Mononuclear cell (primary cell): ENCODE data around the gene PRRC2B. TPM values are rescaled to one million over a fixed set of nuclear protein-coding genes. Genes with fewer than 3 reads are reported as not detected.

ENCODE experiments used
- H3K27me3 ChIP-seq: 2 replicates; pipeline ENCODE4 v1.6.0; 2011; ENCODE audit warnings: low read length, control low read depth; ENCODE audit not compliant: insufficient read depth
- H3K4me1 ChIP-seq: 2 replicates; pipeline ENCODE4 v1.5.1; 2011; ENCODE audit warnings: mild to moderate bottlenecking, low read length, control low read depth; ENCODE audit not compliant: insufficient read depth
- H3K4me3 ChIP-seq: 2 replicates; pipeline ENCODE4 v1.5.1; 2011; ENCODE audit warnings: mild to moderate bottlenecking, low read length, moderate library complexity
- H3K9me3 ChIP-seq: 2 replicates; pipeline ENCODE4 v1.5.1; 2011; ENCODE audit warnings: low read depth, mild to moderate bottlenecking, control low read depth, low read length
- total RNA-seq: library from RNA; depleted of rRNA; stranded (reverse); fragments of >200 nt; gene quantifications from one replicate; pipeline ENCODE4 v1.2.3, GENCODE V29; 2012

PRRC2B gene
- total RNA-seq, 1 donor: 86.0 TPM

- Histone ChIP-seq H3K4me3 (no peak overlapping the region), H3K4me1 (peaks cover 17% of the 10 kb centered on the region), H3K27me3 (no peaks in the 10 kb centered on the region), H3K9me3 (no peaks in the 10 kb centered on the region)
Observed at GRCh38 chr9:131432597-131433301, 38.9 kb downstream of the PRRC2B start.

GRCh38 chr9:131433302-131433854 lies 39.5 kb downstream of the PRRC2B start:
- no peaks in the 10 kb centered on the region for H3K27me3 ChIP-seq
- no peaks in the 10 kb centered on the region for H3K9me3 ChIP-seq
- H3K4me3 ChIP-seq: no peak overlapping the region
- H3K4me1 ChIP-seq: peaks cover 15% of the 10 kb centered on the region

GRCh38 chr9:131434673-131435072 lies 40.8 kb downstream of the PRRC2B start:
- H3K4me3 ChIP-seq: no peak overlapping the region
- peaks cover 5% of the 10 kb centered on the region for H3K4me1 ChIP-seq
- H3K9me3 ChIP-seq: no peaks in the 10 kb centered on the region

GRCh38 chr9:131436376-131436775 lies 42.5 kb downstream of the PRRC2B start:
- Histone ChIP-seq H3K4me1 (peaks cover 8% of the 10 kb centered on the region), H3K9me3 (no peaks in the 10 kb centered on the region), H3K27me3 (no peaks in the 10 kb centered on the region), H3K4me3 (no peak overlapping the region)

More at GRCh38 chr9:131434673-131435072, 40.8 kb downstream of the PRRC2B start:
- H3K27me3 ChIP-seq: no peaks in the 10 kb centered on the region

- Histone ChIP-seq H3K4me3 (no peak overlapping the region), H3K4me1 (peaks cover 13% of the 10 kb centered on the region), H3K9me3 (no peaks in the 10 kb centered on the region), H3K27me3 (no peaks in the 10 kb centered on the region)
Observed at GRCh38 chr9:131436865-131437271, 43.0 kb downstream of the PRRC2B start.

- Histone ChIP-seq H3K4me3 (no peak overlapping the region), H3K9me3 (no peaks in the 10 kb centered on the region), H3K27me3 (no peaks in the 10 kb centered on the region), H3K4me1 (peaks cover 15% of the 10 kb centered on the region)
Observed at GRCh38 chr9:131438190-131438589, 44.3 kb downstream of the PRRC2B start.

- Histone ChIP-seq H3K27me3 (no peaks in the 10 kb centered on the region), H3K4me1 (peaks cover 15% of the 10 kb centered on the region), H3K9me3 (no peaks in the 10 kb centered on the region), H3K4me3 (no peak overlapping the region)
Observed at GRCh38 chr9:131439224-131439623, 45.3 kb downstream of the PRRC2B start.

GRCh38 chr9:131441441-131441840 lies 47.6 kb downstream of the PRRC2B start:
- Histone ChIP-seq H3K9me3 (no peaks in the 10 kb centered on the region), H3K4me1 (peaks cover 15% of the 10 kb centered on the region)

GRCh38 chr9:131442351-131442750 lies 48.5 kb downstream of the PRRC2B start:
- no peaks in the 10 kb centered on the region for H3K9me3 ChIP-seq

More at GRCh38 chr9:131441441-131441840, 47.6 kb downstream of the PRRC2B start:
- no peak overlapping the region for H3K4me3 ChIP-seq
- H3K27me3 ChIP-seq: no peaks in the 10 kb centered on the region

GRCh38 chr9:131443648-131444047 lies 49.8 kb downstream of the PRRC2B start:
- H3K4me3 ChIP-seq: no peak overlapping the region

More at GRCh38 chr9:131442351-131442750, 48.5 kb downstream of the PRRC2B start:
- H3K4me3 ChIP-seq: no peak overlapping the region
- peaks cover 15% of the 10 kb centered on the region for H3K4me1 ChIP-seq
- H3K27me3 ChIP-seq: no peaks in the 10 kb centered on the region

GRCh38 chr9:131446276-131446675 lies 52.4 kb downstream of the PRRC2B start:
- peaks cover 8% of the 10 kb centered on the region for H3K4me1 ChIP-seq
- H3K4me3 ChIP-seq: no peak overlapping the region
- no peaks in the 10 kb centered on the region for H3K27me3 ChIP-seq
- no peaks in the 10 kb centered on the region for H3K9me3 ChIP-seq

More at GRCh38 chr9:131443648-131444047, 49.8 kb downstream of the PRRC2B start:
- H3K9me3 ChIP-seq: no peaks in the 10 kb centered on the region
- peaks cover 15% of the 10 kb centered on the region for H3K4me1 ChIP-seq
- no peaks in the 10 kb centered on the region for H3K27me3 ChIP-seq

GRCh38 chr9:131447148-131447547 lies 53.3 kb downstream of the PRRC2B start:
- no peaks in the 10 kb centered on the region for H3K4me1 ChIP-seq
- H3K9me3 ChIP-seq: no peaks in the 10 kb centered on the region
- no peaks in the 10 kb centered on the region for H3K27me3 ChIP-seq
- H3K4me3 ChIP-seq: no peak overlapping the region

- Histone ChIP-seq H3K4me3 (no peak overlapping the region), H3K9me3 (no peaks in the 10 kb centered on the region), H3K4me1 (no peaks in the 10 kb centered on the region), H3K27me3 (no peaks in the 10 kb centered on the region)
Observed at GRCh38 chr9:131447600-131447999, 53.7 kb downstream of the PRRC2B start.

- Histone ChIP-seq H3K9me3 (no peaks in the 10 kb centered on the region), H3K4me3 (no peak overlapping the region), H3K27me3 (no peaks in the 10 kb centered on the region), H3K4me1 (no peaks in the 10 kb centered on the region)
Observed at GRCh38 chr9:131448818-131449217, 54.9 kb downstream of the PRRC2B start.

GRCh38 chr9:131449276-131449675 lies 55.4 kb downstream of the PRRC2B start:
- Histone ChIP-seq H3K4me1 (no peaks in the 10 kb centered on the region), H3K27me3 (no peaks in the 10 kb centered on the region), H3K9me3 (no peaks in the 10 kb centered on the region), H3K4me3 (no peak overlapping the region)

GRCh38 chr9:131454028-131454427 lies 60.1 kb downstream of the PRRC2B start:
- Histone ChIP-seq H3K27me3 (no peaks in the 10 kb centered on the region), H3K4me1 (no peaks in the 10 kb centered on the region), H3K4me3 (no peak overlapping the region), H3K9me3 (no peaks in the 10 kb centered on the region)
